Upper lobe of left lung (tissue), 6 donors: ENCODE measurements around the gene AGBL1. TPM values are rescaled to one million over a fixed set of nuclear protein-coding genes. Genes with fewer than 3 reads are reported as not detected.

Source experiments
- ATAC-seq, 2 donors: fragments of 200-7000 bp; cut with Tn5 transposase; one replicate each; pipeline ENCODE4 v1.9.1; 2022; ENCODE audit warnings: mild to moderate bottlenecking in 2 of 2, moderate library complexity in 2 of 2; ENCODE audit not compliant: low FRiP score in 2 of 2
- DNase-seq, 2 donors: peaks; one replicate each; pipeline ENCODE4 v3.0.0-alpha.2; 2019 to 2020
- H3K27ac ChIP-seq, 4 donors: fragments of 200-600 bp; sonication (generic); one replicate each; pipeline ENCODE4 v1.5.1; 2016 to 2019
- H3K27me3 ChIP-seq, 4 donors: fragments of 200-600 bp; sonication (generic); one replicate each; pipeline ENCODE4 v1.5.1; 2017 to 2019
- H3K36me3 ChIP-seq, 4 donors: fragments of 200-600 bp; sonication (generic); one replicate each; pipeline ENCODE4 v1.5.1; 2016 to 2019
- H3K4me1 ChIP-seq, 4 donors: fragments of 200-600 bp; sonication (generic); one replicate each; pipeline ENCODE4 v1.5.1; 2018 to 2019
- H3K4me3 ChIP-seq, 4 donors: fragments of 200-600 bp; sonication (generic); one replicate each; pipeline ENCODE4 v1.5.1; 2017 to 2019; ENCODE audit warnings: mild to moderate bottlenecking in 2 of 4, moderate library complexity in 1 of 4
- H3K9me3 ChIP-seq, 4 donors: fragments of 200-600 bp; sonication (generic); one replicate each; pipeline ENCODE4 v1.5.1; 2018 to 2019
- CTCF ChIP-seq, 6 experiments: fragments of 450-650 bp in 4 of 6; fragments of 200-600 bp in 2 of 6; sonication (generic) in 2 of 6; IDR thresholded peaks; one replicate each; pipeline ENCODE4 v1.5.1; 2016 to 2019; ENCODE audit warnings: antibody characterized with exemption in 6 of 6
- EP300 ChIP-seq, 4 donors: sonication (generic); formaldehyde crosslinking; IDR thresholded peaks; one replicate each; pipeline ENCODE4 v1.5.1; 2017; ENCODE audit warnings: antibody characterized with exemption in 4 of 4, control low read depth in 2 of 4
- POLR2A ChIP-seq, 4 donors: fragments of 450-650 bp; IDR thresholded peaks; one replicate each; pipeline ENCODE4 v1.5.1; 2016 to 2017; ENCODE audit warnings: antibody characterized with exemption in 4 of 4, mild to moderate bottlenecking in 2 of 4
- POLR2AphosphoS5 ChIP-seq, 2 donors: sonication (generic); formaldehyde crosslinking; IDR thresholded peaks; one replicate each; pipeline ENCODE4 v1.5.1; 2017; ENCODE audit warnings: antibody characterized with exemption in 2 of 2
- WGBS, 2 donors: methylation state at CpG; one replicate each; pipeline ENCODE4 v1.1.5; 2017 to 2018; 5-methylcytosine and 5-hydroxymethylcytosine counted together
- total RNA-seq, 6 donors: library from RNA; depleted of rRNA in 4 of 6; stranded (reverse); fragments of >200 nt in 4 of 6; gene quantifications; one replicate each; pipeline versions ENCODE4 v1.1.0 to v1.2.1, GENCODE V29; 2016 to 2021
- donor health status: DM: no; HTN: no; CAD: no; lungs with moderate emphysema.
- donor health status: DM: no; HTN: yes; CAD: no; lungs with severe emphysema.

The AGBL1 gene
- total RNA-seq, 6 donors from 2014 or later, result 3.1 to 23.0 (median 14.5) TPM

- H3K27me3 ChIP-seq, result no peaks in the 10 kb centered on the region
- DNase-seq (no peak), ATAC-seq (no peak)
- TF ChIP-seq EP300 (IDR thresholded peaks at IDR 0.05) (no peak), CTCF (IDR thresholded peaks at IDR 0.05) (no peak), POLR2AphosphoS5 (IDR thresholded peaks at IDR 0.05) (no peak), POLR2A (IDR thresholded peaks at IDR 0.05) (no peak)
- no peak overlapping the region for H3K4me3 ChIP-seq
- no peaks in the 10 kb centered on the region for H3K36me3 ChIP-seq
- 82 to 84% methylated on average over 5 of the region's 5 CpGs for WGBS, 2 donors
- no peaks in the 10 kb centered on the region for H3K4me1 ChIP-seq
- no peak overlapping the region for H3K27ac ChIP-seq
- no peaks in the 10 kb centered on the region for H3K9me3 ChIP-seq
Measured at GRCh38 chr15:86278586-86278985, 198.9 kb downstream of the AGBL1 start.

- DNase-seq, result no peak
- Histone ChIP-seq H3K36me3 (no peaks in the 10 kb centered on the region), H3K27ac (no peak overlapping the region), H3K9me3 (no peaks in the 10 kb centered on the region), H3K4me1 (no peaks in the 10 kb centered on the region), H3K4me3 (no peak overlapping the region), H3K27me3 (no peaks in the 10 kb centered on the region)
- TF ChIP-seq POLR2A (IDR thresholded peaks at IDR 0.05) (no peak), EP300 (IDR thresholded peaks at IDR 0.05) (no peak), CTCF (IDR thresholded peaks at IDR 0.05) (no peak), POLR2AphosphoS5 (IDR thresholded peaks at IDR 0.05) (no peak)
- no peak for ATAC-seq
Measured at GRCh38 chr15:86284635-86285034, 205.0 kb downstream of the AGBL1 start.

- no peak for DNase-seq
- Histone ChIP-seq H3K27me3 (no peaks in the 10 kb centered on the region), H3K9me3 (no peaks in the 10 kb centered on the region), H3K27ac (no peak overlapping the region), H3K36me3 (no peaks in the 10 kb centered on the region), H3K4me1 (no peaks in the 10 kb centered on the region), H3K4me3 (no peak overlapping the region)
- ATAC-seq, result no peak
- no peak for TF ChIP-seq EP300 (IDR thresholded peaks at IDR 0.05)
- no peak for TF ChIP-seq POLR2A (IDR thresholded peaks at IDR 0.05)
- no peak for TF ChIP-seq POLR2AphosphoS5 (IDR thresholded peaks at IDR 0.05)
- TF ChIP-seq CTCF (IDR thresholded peaks at IDR 0.05), result no peak
- 42 to 75% methylated on average over 1 of the region's 1 CpG for WGBS, 2 donors
Measured at GRCh38 chr15:86295511-86295910, 215.8 kb downstream of the AGBL1 start.

- no peaks in the 10 kb centered on the region for H3K27me3 ChIP-seq
- no peak overlapping the region for H3K4me3 ChIP-seq
- H3K4me1 ChIP-seq, result no peaks in the 10 kb centered on the region
- no peak for DNase-seq
- H3K27ac ChIP-seq, result no peak overlapping the region
- ATAC-seq, result no peak
- H3K36me3 ChIP-seq, result no peaks in the 10 kb centered on the region
- no peaks in the 10 kb centered on the region for H3K9me3 ChIP-seq
- 72 to 81% methylated on average over 2 of the region's 2 CpGs for WGBS, 2 donors
- TF ChIP-seq POLR2AphosphoS5 (IDR thresholded peaks at IDR 0.05) (no peak), EP300 (IDR thresholded peaks at IDR 0.05) (no peak), POLR2A (IDR thresholded peaks at IDR 0.05) (no peak), CTCF (IDR thresholded peaks at IDR 0.05) (no peak)
Measured at GRCh38 chr15:86296769-86297168, 217.1 kb downstream of the AGBL1 start.

- WGBS, 2 donors, result 64 to 86% methylated on average over 4 of the region's 4 CpGs
- DNase-seq (no peak), ATAC-seq (no peak)
- no peak for TF ChIP-seq POLR2A (IDR thresholded peaks at IDR 0.05)
- no peak for TF ChIP-seq EP300 (IDR thresholded peaks at IDR 0.05)
- TF ChIP-seq POLR2AphosphoS5 (IDR thresholded peaks at IDR 0.05), result no peak
- no peak for TF ChIP-seq CTCF (IDR thresholded peaks at IDR 0.05)
- Histone ChIP-seq H3K9me3 (no peaks in the 10 kb centered on the region), H3K36me3 (no peaks in the 10 kb centered on the region), H3K27me3 (no peaks in the 10 kb centered on the region), H3K4me1 (no peaks in the 10 kb centered on the region), H3K27ac (no peak overlapping the region), H3K4me3 (no peak overlapping the region)
Measured at GRCh38 chr15:86300390-86301125, 220.9 kb downstream of the AGBL1 start.
